Adrenal gland (tissue), 5 donors: ENCODE data around the gene CNTNAP2.

ENCODE experiments used
- POLR2A ChIP-seq, 2 donors: fragments of 450-650 bp; IDR thresholded peaks; one replicate each; pipeline ENCODE4 v1.6.1; 2017; ENCODE audit warnings: antibody characterized with exemption in 2 of 2, mild to moderate bottlenecking in 2 of 2, moderate library complexity in 1 of 2
- TF ChIP-seq, protein P1 (sequence below), 6 experiments: fragments of 450-650 bp in 4 of 6; fragments of 200-600 bp in 2 of 6; sonication (generic) in 1 of 6; IDR thresholded peaks; 1 replicate in 5 of 6; 2 replicates in 1 of 6; pipeline versions ENCODE4 v1.5.1 to v1.8.0; 2016 to 2021; ENCODE audit warnings: antibody characterized with exemption in 6 of 6, mild to moderate bottlenecking in 2 of 6, moderate library complexity in 1 of 6
- donor health status: DM: no; HTN: no; CAD: no.

DNA sequence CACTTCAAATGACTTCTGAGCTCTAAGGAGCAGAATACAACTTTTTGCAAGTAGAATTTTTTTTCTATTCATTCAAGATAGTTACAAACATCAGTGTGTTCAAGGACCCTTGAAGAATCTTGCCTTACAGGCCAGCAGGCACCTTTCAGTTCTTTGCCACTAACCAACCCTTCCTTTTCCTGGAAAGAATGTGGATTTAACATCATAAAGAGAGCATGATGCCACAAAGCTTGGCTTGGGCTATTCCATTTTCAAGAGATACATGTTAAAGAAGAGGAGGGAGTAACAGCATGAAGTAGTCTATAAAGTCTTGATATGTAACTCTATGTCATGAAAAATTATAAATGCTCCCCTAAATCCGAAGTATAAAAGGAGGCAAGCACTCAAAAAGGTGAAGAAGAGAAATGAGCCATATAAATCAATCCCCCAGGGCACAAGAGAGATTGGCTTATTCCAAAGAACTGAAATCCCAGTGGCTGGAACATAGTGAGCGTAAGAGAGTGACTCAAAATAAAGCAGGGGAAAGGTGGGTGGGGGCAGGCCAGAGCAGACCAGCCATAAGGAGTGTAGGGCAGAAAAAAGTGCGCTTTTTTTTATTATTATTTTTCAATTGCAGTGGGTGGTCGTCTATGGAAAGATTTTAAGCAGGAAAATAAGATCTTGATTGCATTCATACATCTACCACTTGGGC is 1448.3 kb downstream of the CNTNAP2 start:
- TF ChIP-seq, protein P1, sequence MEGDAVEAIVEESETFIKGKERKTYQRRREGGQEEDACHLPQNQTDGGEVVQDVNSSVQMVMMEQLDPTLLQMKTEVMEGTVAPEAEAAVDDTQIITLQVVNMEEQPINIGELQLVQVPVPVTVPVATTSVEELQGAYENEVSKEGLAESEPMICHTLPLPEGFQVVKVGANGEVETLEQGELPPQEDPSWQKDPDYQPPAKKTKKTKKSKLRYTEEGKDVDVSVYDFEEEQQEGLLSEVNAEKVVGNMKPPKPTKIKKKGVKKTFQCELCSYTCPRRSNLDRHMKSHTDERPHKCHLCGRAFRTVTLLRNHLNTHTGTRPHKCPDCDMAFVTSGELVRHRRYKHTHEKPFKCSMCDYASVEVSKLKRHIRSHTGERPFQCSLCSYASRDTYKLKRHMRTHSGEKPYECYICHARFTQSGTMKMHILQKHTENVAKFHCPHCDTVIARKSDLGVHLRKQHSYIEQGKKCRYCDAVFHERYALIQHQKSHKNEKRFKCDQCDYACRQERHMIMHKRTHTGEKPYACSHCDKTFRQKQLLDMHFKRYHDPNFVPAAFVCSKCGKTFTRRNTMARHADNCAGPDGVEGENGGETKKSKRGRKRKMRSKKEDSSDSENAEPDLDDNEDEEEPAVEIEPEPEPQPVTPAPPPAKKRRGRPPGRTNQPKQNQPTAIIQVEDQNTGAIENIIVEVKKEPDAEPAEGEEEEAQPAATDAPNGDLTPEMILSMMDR (IDR thresholded peaks at IDR 0.05): no peak
- no peak for TF ChIP-seq POLR2A (IDR thresholded peaks at IDR 0.05)
